ENCODE measurements around the gene RNF166. TPM values are rescaled to one million over a fixed set of nuclear protein-coding genes. Genes with fewer than 3 reads are reported as not detected.

The RNF166 gene
- total and polyA plus RNA-seq, 2 donors (not counting 1 experiment from before 2014, with no cell fraction given), result 6.6 to 9.7 TPM

- no peak for TF ChIP-seq CTCF (conservative IDR thresholded peaks at IDR 0.05 in 1 of 2, IDR thresholded peaks at IDR 0.05 in 1 of 2; ENCODE audit: low read depth in 1 of 2, low read length in 2 of 2)
- TF ChIP-seq EZH2 (IDR thresholded peaks at IDR 0.05; ENCODE audit: low read length, missing control alignments), result no peak
- DNase-seq (ENCODE audit: low read depth in 2 of 2), result no peak
- Histone ChIP-seq H2AFZ (ENCODE audit: low read length) (no peak overlapping the region), H3K4me1 (ENCODE audit: control insufficient read depth, extremely low read depth, insufficient read depth, low read length) (no peaks in the 10 kb centered on the region), H3K4me3 (replicated peaks in 1 of 4; ENCODE audit: control extremely low read depth in 1 of 4, insufficient read depth in 1 of 4, low read depth in 3 of 4, low read length in 4 of 4) (no peak overlapping the region), H4K20me1 (ENCODE audit: control insufficient read depth, extremely low read depth, insufficient read depth, low read length) (no peaks in the 10 kb centered on the region), H3K79me2 (ENCODE audit: control insufficient read depth, insufficient read depth, low read length) (peaks cover 4% of the 10 kb centered on the region), H3K4me2 (ENCODE audit: extremely low read depth, insufficient read depth, low read length) (no peak overlapping the region), H3K27me3 (ENCODE audit: control insufficient read depth, insufficient read depth, low read length) (no peaks in the 10 kb centered on the region), H3K9ac (ENCODE audit: insufficient read depth, low read length) (no peak overlapping the region), H3K9me3 (ENCODE audit: control insufficient read depth, insufficient read depth, low read depth, low read length) (no peaks in the 10 kb centered on the region), H3K36me3 (ENCODE audit: control insufficient read depth, insufficient read depth, low read length) (peaks cover 67% of the 10 kb centered on the region), H3K27ac (ENCODE audit: insufficient read depth, low read length) (no peak overlapping the region)
These were observed 29.9 kb upstream of the RNF166 start for GRCh38 chr16:88736088-88736487.

GRCh38 chr16:88735616-88736015, 29.4 kb upstream of the RNF166 start:
- Histone ChIP-seq H3K27me3 (ENCODE audit: control insufficient read depth, insufficient read depth, low read length) (no peaks in the 10 kb centered on the region), H3K36me3 (ENCODE audit: control insufficient read depth, insufficient read depth, low read length) (peaks cover 66% of the 10 kb centered on the region), H3K4me1 (ENCODE audit: control insufficient read depth, extremely low read depth, insufficient read depth, low read length) (no peaks in the 10 kb centered on the region), H3K9me3 (ENCODE audit: control insufficient read depth, insufficient read depth, low read depth, low read length) (no peaks in the 10 kb centered on the region), H3K4me2 (ENCODE audit: extremely low read depth, insufficient read depth, low read length) (no peak overlapping the region), H3K27ac (ENCODE audit: insufficient read depth, low read length) (no peak overlapping the region), H3K79me2 (ENCODE audit: control insufficient read depth, insufficient read depth, low read length) (peaks cover 4% of the 10 kb centered on the region), H2AFZ (ENCODE audit: low read length) (no peak overlapping the region), H3K9ac (ENCODE audit: insufficient read depth, low read length) (no peak overlapping the region), H3K4me3 (replicated peaks in 1 of 4; ENCODE audit: control extremely low read depth in 1 of 4, insufficient read depth in 1 of 4, low read depth in 3 of 4, low read length in 4 of 4) (no peak overlapping the region), H4K20me1 (ENCODE audit: control insufficient read depth, extremely low read depth, insufficient read depth, low read length) (no peaks in the 10 kb centered on the region)
- TF ChIP-seq CTCF (conservative IDR thresholded peaks at IDR 0.05 in 1 of 2, IDR thresholded peaks at IDR 0.05 in 1 of 2; ENCODE audit: low read depth in 1 of 2, low read length in 2 of 2) (no peak), EZH2 (IDR thresholded peaks at IDR 0.05; ENCODE audit: low read length, missing control alignments) (no peak)
- DNase-seq (ENCODE audit: low read depth in 2 of 2), result no peak

GRCh38 chr16:88735121-88735520, 28.9 kb upstream of the RNF166 start:
- TF ChIP-seq EZH2 (IDR thresholded peaks at IDR 0.05; ENCODE audit: low read length, missing control alignments), result no peak
- TF ChIP-seq CTCF (conservative IDR thresholded peaks at IDR 0.05 in 1 of 2, IDR thresholded peaks at IDR 0.05 in 1 of 2; ENCODE audit: low read depth in 1 of 2, low read length in 2 of 2), result no peak

More at GRCh38 chr16:88735121-88735520, 28.9 kb upstream of the RNF166 start:
- Histone ChIP-seq H3K27ac (ENCODE audit: insufficient read depth, low read length) (no peak overlapping the region), H3K4me1 (ENCODE audit: control insufficient read depth, extremely low read depth, insufficient read depth, low read length) (no peaks in the 10 kb centered on the region), H3K36me3 (ENCODE audit: control insufficient read depth, insufficient read depth, low read length) (peaks cover 61% of the 10 kb centered on the region), H3K27me3 (ENCODE audit: control insufficient read depth, insufficient read depth, low read length) (no peaks in the 10 kb centered on the region), H3K79me2 (ENCODE audit: control insufficient read depth, insufficient read depth, low read length) (peaks cover 4% of the 10 kb centered on the region), H4K20me1 (ENCODE audit: control insufficient read depth, extremely low read depth, insufficient read depth, low read length) (no peaks in the 10 kb centered on the region), H3K9me3 (ENCODE audit: control insufficient read depth, insufficient read depth, low read depth, low read length) (no peaks in the 10 kb centered on the region), H3K4me3 (replicated peaks in 1 of 4; ENCODE audit: control extremely low read depth in 1 of 4, insufficient read depth in 1 of 4, low read depth in 3 of 4, low read length in 4 of 4) (no peak overlapping the region), H3K4me2 (ENCODE audit: extremely low read depth, insufficient read depth, low read length) (no peak overlapping the region), H3K9ac (ENCODE audit: insufficient read depth, low read length) (no peak overlapping the region), H2AFZ (ENCODE audit: low read length) (no peak overlapping the region)
- DNase-seq (ENCODE audit: low read depth in 2 of 2), result no peak
